Spleen (tissue), 11 donors: ENCODE data around the gene BLTP3B. TPM values are rescaled to one million over a fixed set of nuclear protein-coding genes. Genes with fewer than 3 reads are reported as not detected.

Source experiments
- DNase-seq: peaks from one replicate; pipeline ENCODE4 v3.0.0-alpha.2; 2020
- H3K27ac ChIP-seq, 8 donors: fragments of 200-600 bp; sonication (generic) in 7 of 8; 1 replicate in 4 of 8; 2 replicates in 4 of 8; pipeline versions ENCODE4 v1.5.0 to v1.8.0; 2016 to 2021; ENCODE audit warnings: inconsistent platforms in 4 of 8, mild to moderate bottlenecking in 4 of 8, moderate library complexity in 1 of 8
- H3K27me3 ChIP-seq, 7 donors: fragments of 200-600 bp; sonication (generic) in 6 of 7; replicated peaks in 1 of 7; 1 replicate in 4 of 7; 2 replicates in 3 of 7; pipeline versions ENCODE4 v1.5.0 to v1.8.0; 2016 to 2021; ENCODE audit warnings: inconsistent platforms in 3 of 7, mild to moderate bottlenecking in 1 of 7
- H3K36me3 ChIP-seq, 6 donors: fragments of 200-600 bp; sonication (generic) in 5 of 6; 1 replicate in 4 of 6; 2 replicates in 2 of 6; pipeline versions ENCODE4 v1.5.0 to v1.8.0; 2016 to 2021; ENCODE audit warnings: inconsistent platforms in 2 of 6
- H3K4me1 ChIP-seq, 6 donors: fragments of 200-600 bp; sonication (generic) in 5 of 6; 1 replicate in 3 of 6; 2 replicates in 3 of 6; pipeline versions ENCODE4 v1.5.0 to v1.8.0; 2016 to 2021; ENCODE audit warnings: inconsistent platforms in 3 of 6
- H3K4me3 ChIP-seq, 8 donors: fragments of 200-600 bp; sonication (generic) in 7 of 8; 1 replicate in 4 of 8; 2 replicates in 4 of 8; pipeline versions ENCODE4 v1.5.0 to v1.8.0; 2016 to 2021; ENCODE audit warnings: inconsistent platforms in 4 of 8, mild to moderate bottlenecking in 4 of 8, moderate library complexity in 2 of 8
- H3K9me3 ChIP-seq, 8 donors: fragments of 200-600 bp; sonication (generic) in 7 of 8; 1 replicate in 4 of 8; 2 replicates in 4 of 8; pipeline versions ENCODE4 v1.5.0 to v1.8.0; 2016 to 2021; ENCODE audit warnings: inconsistent platforms in 4 of 8
- POLR2A ChIP-seq, 3 donors: fragments of 450-650 bp; IDR thresholded peaks; one replicate each; pipeline ENCODE4 v1.5.1; 2017; ENCODE audit warnings: antibody characterized with exemption in 3 of 3, mild to moderate bottlenecking in 1 of 3
- POLR2AphosphoS5 ChIP-seq, 3 donors: sonication (generic); formaldehyde crosslinking; IDR thresholded peaks; one replicate each; pipeline ENCODE4 v1.5.1; 2017; ENCODE audit warnings: antibody characterized with exemption in 3 of 3
- WGBS, 5 donors: extraction: QIAGEN DNeasy Blood & Tissue Kit in 3 of 5; methylation state at CpG; one replicate each; pipeline versions ENCODE4 v1.1.5 to v1.1.7; 2013 to 2018; 5-methylcytosine and 5-hydroxymethylcytosine counted together
- intact Hi-C: fragments of 100-400 bp; cut with DNase I; formaldehyde crosslinking; loops from one replicate; pipeline ENCODE4 v1.15.0; 2023; ENCODE audit warnings: low total_unique reads
- polyA plus RNA-seq, 3 donors: library from polyadenylated mRNA; stranded (reverse); fragments of 200-250 nt; gene quantifications; one replicate each; pipeline ENCODE4 v1.2.1, GENCODE V29; 2013
- total RNA-seq, 7 donors: library from RNA; depleted of rRNA in 3 of 7; stranded (reverse); fragments of >200 nt in 3 of 7; fragmentation: NEBNext Ultra II Directional in 4 of 7; extraction: Animal tissue kit (Norgen Biotek cat#: 25700) in 4 of 7; gene quantifications; one replicate each; pipeline versions ENCODE4 v1.1.0 to v1.2.1, GENCODE V29; 2016 to 2021
- TF ChIP-seq, protein P1 (sequence below), 11 experiments: fragments of 200-600 bp in 7 of 11; fragments of 450-650 bp in 4 of 11; sonication (generic) in 4 of 11; IDR thresholded peaks in 8 of 11; conservative IDR thresholded peaks in 3 of 11; 1 replicate in 7 of 11; 2 replicates in 4 of 11; pipeline versions ENCODE4 v1.4.0 to v1.8.0; 2016 to 2021; ENCODE audit warnings: antibody characterized with exemption in 11 of 11, inconsistent platforms in 4 of 11, mild to moderate bottlenecking in 1 of 11
- donor health status: healthy with polysubstance abuse.
- donor health status: DM: no; HTN: no; CAD: no; lungs with moderate emphysema.
- donor health status: DM: no; HTN: no; CAD: no.
- donor health status: Bipolar disorder and iron deficiency.
- donor health status: healthy.
- donor health status: DM: no; HTN: no; CAD: no.
- donor health status: DM: yes; HTN: yes; CAD: no.

The BLTP3B gene
- total and polyA plus RNA-seq, 10 donors, result 3.8 to 42.5 (median 31.9) TPM

- intact Hi-C loops, result no loop called here
- Histone ChIP-seq H3K9me3 (no peaks in the 10 kb centered on the region), H3K36me3 (peaks cover 0 to 10% (median 0%) of the 10 kb centered on the region in 6 donors), H3K4me3 (no peak overlapping the region), H3K27me3 (no peaks in the 10 kb centered on the region), H3K4me1 (peaks cover 4 to 14% (median 11%) of the 10 kb centered on the region in 6 donors), H3K27ac (no peak overlapping the region)
- TF ChIP-seq POLR2AphosphoS5 (IDR thresholded peaks at IDR 0.05) (no peak), POLR2A (IDR thresholded peaks at IDR 0.05) (no peak)
- TF ChIP-seq, protein P1, sequence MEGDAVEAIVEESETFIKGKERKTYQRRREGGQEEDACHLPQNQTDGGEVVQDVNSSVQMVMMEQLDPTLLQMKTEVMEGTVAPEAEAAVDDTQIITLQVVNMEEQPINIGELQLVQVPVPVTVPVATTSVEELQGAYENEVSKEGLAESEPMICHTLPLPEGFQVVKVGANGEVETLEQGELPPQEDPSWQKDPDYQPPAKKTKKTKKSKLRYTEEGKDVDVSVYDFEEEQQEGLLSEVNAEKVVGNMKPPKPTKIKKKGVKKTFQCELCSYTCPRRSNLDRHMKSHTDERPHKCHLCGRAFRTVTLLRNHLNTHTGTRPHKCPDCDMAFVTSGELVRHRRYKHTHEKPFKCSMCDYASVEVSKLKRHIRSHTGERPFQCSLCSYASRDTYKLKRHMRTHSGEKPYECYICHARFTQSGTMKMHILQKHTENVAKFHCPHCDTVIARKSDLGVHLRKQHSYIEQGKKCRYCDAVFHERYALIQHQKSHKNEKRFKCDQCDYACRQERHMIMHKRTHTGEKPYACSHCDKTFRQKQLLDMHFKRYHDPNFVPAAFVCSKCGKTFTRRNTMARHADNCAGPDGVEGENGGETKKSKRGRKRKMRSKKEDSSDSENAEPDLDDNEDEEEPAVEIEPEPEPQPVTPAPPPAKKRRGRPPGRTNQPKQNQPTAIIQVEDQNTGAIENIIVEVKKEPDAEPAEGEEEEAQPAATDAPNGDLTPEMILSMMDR (IDR thresholded peaks at IDR 0.05 in 8 of 11, conservative IDR thresholded peaks at IDR 0.05 in 3 of 11), result no peak
- no peak for DNase-seq
- WGBS, 5 donors, result 90 to 98% (median 90%) methylated on average over 3 of the region's 3 CpGs
Measured at GRCh38 chr12:100165356-100165755, 22.7 kb upstream of the BLTP3B start.

DNA sequence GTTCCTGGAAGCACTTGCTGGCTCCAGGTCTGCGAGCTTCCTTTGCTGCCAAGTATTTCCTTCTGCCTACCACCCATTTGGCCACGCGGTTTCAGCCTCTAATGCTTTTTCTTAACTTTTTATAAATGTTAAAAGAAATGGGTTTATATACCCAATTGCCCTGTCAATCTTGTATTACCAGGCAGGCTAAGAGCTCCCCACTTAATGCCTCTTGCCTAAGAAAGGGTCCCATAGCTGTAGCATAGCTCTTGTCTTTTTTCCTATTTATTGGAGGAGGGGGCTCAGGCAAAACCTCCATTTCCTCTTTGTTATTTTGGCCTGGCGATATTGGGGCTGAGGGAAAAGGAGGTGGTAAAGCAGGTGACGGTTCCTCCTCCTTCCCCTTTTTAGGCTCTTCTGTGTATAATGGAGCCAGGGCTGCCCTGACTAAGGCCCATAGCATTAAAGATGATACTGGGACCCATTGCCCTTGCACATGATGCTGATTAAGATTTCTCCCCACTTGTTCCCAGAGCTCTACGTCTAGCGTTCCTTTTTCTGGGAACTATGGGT, 21.6 kb upstream of the BLTP3B start:
- TF ChIP-seq POLR2A (IDR thresholded peaks at IDR 0.05), result no peak
- no peak for TF ChIP-seq POLR2AphosphoS5 (IDR thresholded peaks at IDR 0.05)
- TF ChIP-seq, protein P1 (IDR thresholded peaks at IDR 0.05 in 8 of 11, conservative IDR thresholded peaks at IDR 0.05 in 3 of 11), result no peak
- Histone ChIP-seq H3K27me3 (no peaks in the 10 kb centered on the region), H3K4me3 (peak overlapping the region in 4 of 8 donors; percentile 19 to 48 (median 27)), H3K27ac (no peak overlapping the region), H3K36me3 (peaks cover 0 to 10% (median 0%) of the 10 kb centered on the region in 6 donors), H3K9me3 (no peaks in the 10 kb centered on the region), H3K4me1 (peaks cover 4 to 14% (median 11%) of the 10 kb centered on the region in 6 donors)
- intact Hi-C loops, result no loop called here
- WGBS, 5 donors, result 39 to 48% (median 42%) methylated on average over 7 of the region's 7 CpGs
- DNase-seq, result no peak

DNA sequence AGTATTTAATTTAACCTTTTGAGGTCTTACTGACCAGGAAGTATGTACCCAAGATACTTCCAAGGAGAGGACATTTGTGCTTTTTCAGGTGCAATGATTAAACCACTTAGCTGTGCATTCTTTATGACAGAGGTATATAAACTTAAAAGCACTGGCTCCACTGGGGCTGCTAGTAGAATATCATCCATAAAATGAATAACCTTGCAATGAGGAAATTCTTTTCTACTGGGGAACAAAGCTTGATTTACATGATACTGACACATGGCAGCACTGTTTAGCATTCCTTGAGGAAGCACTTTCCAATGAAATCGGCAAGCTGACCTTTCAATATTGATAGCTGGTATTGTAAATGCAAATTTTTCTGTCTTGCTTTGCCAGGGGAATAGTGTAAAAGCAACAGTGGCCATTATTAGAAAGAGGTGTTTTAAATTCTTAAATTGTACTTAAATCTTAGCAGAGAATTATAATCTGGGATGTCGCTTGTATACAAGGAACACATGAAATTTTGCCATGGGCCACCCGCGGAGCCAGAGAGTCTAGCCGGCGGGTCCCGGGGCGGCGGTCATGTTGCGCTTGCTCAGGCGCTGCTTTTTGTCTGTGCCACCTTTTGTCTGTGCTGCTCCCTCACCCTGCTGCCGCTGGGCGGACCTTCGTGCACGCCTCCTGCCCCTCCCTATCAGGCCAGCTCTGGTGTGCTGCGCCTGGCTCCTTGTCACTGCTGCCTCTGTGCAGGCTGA, 20.9 kb upstream of the BLTP3B start:
- 5 to 12% (median 8%) methylated on average over 16 of the region's 16 CpGs for WGBS, 5 donors

More for the DNA sequence above, 20.9 kb upstream of the BLTP3B start:
- DNase-seq, result peak; percentile 93
- Histone ChIP-seq H3K27me3 (no peaks in the 10 kb centered on the region), H3K4me3 (peak overlapping the region in 4 of 8 donors; percentile 19 to 48 (median 27)), H3K27ac (no peak overlapping the region), H3K9me3 (no peaks in the 10 kb centered on the region), H3K36me3 (peaks cover 0 to 10% (median 0%) of the 10 kb centered on the region in 6 donors), H3K4me1 (peaks cover 4 to 14% (median 11%) of the 10 kb centered on the region in 6 donors)
- TF ChIP-seq, protein P1 (IDR thresholded peaks at IDR 0.05 in 8 of 11, conservative IDR thresholded peaks at IDR 0.05 in 3 of 11), result peak in 8 of 11 experiments; percentile 18 to 42 (median 25)
- TF ChIP-seq POLR2AphosphoS5 (IDR thresholded peaks at IDR 0.05), result peak; percentile 39 to 72 (median 63)
- TF ChIP-seq POLR2A (IDR thresholded peaks at IDR 0.05), result no peak
- intact Hi-C loops, result no loop called here
